Measurements from ENCODE around the gene VAMP4.

DNA sequence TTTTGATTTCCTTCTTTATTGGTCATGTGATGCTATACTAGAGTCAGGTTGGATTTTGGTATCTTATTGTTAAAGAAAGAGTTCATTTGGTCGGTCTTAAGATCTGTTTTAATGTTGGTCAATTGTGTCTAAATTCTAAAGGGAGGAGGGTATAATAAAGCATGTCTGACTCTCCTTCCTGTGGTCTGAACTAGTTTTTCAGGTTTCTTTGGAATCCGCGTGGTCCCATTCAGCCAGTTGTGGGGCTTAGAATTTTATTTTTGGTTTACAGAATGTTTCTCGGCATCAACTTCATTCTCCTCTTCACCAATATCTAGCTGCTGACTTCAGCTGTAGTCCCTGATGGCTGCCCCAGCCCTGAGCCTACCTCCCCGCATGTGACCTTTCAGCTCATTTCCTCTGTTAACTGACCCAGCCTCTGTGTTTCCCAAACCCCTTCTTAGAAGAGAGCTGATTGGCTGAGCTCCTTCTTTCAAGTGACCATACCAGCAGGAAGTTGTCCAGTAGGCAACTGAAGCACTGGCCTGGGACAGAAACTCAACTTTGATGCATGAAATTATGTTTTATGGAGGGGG is 80.7 kb downstream of the VAMP4 start:
- TF ChIP-seq, protein P1, sequence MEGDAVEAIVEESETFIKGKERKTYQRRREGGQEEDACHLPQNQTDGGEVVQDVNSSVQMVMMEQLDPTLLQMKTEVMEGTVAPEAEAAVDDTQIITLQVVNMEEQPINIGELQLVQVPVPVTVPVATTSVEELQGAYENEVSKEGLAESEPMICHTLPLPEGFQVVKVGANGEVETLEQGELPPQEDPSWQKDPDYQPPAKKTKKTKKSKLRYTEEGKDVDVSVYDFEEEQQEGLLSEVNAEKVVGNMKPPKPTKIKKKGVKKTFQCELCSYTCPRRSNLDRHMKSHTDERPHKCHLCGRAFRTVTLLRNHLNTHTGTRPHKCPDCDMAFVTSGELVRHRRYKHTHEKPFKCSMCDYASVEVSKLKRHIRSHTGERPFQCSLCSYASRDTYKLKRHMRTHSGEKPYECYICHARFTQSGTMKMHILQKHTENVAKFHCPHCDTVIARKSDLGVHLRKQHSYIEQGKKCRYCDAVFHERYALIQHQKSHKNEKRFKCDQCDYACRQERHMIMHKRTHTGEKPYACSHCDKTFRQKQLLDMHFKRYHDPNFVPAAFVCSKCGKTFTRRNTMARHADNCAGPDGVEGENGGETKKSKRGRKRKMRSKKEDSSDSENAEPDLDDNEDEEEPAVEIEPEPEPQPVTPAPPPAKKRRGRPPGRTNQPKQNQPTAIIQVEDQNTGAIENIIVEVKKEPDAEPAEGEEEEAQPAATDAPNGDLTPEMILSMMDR (IDR thresholded peaks at IDR 0.05 in 8 of 11, conservative IDR thresholded peaks at IDR 0.05 in 3 of 11): no peak
- TF ChIP-seq POLR2A (IDR thresholded peaks at IDR 0.05) (no peak), POLR2AphosphoS5 (IDR thresholded peaks at IDR 0.05) (no peak)
